COLO668 (cell line): ENCODE data around the gene ANTXR2.
A peak's percentile ranks its signal among the peaks of the same experiment; 100 is the strongest.
"Not testable (repeated sequence)": the region's sequence is repeated elsewhere in the genome, so short reads cannot be mapped to it uniquely, and the experiment has no call there.

ENCODE experiments used
- DNase-seq: peaks from one replicate; lab custom pipeline; 2025; ENCODE audit not compliant: unreplicated experiment; lab: John Stamatoyannopoulos, UW

Gene ANTXR2

DNA sequence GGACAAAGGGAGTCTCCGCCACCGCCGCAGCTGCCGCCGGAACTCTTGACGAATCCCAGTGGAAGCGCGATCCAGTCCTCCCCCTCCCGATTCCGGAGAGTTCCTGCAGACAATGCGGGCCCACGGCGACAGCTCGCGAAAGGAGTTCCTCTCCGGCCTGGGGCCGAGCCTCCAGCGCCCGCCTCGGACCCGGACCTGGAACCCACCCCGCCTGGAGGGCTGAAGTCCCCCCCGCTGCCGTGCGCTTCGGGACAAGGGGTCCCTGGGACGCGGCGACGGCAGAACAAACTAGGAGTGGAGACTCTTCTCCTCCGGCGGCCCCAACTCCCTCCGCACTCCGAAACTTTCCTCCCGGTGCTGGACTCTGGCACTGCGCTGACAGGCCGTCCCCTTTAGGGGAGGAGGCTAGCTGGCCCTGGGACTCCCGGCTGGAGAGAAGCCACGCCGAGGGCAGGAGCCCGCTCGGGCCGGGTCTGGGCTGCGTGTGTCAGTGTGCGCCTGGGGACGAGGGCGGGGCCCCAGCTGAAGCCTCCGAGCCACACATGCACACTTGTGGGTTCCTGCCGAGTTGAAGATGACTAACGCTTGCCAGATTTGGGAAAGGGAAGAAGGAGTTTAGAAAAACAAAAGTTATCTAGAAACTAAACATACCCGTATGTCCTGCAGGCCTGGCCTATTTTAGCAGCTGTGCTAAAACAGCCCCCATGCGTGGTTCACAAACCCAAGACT is at the start of gene ANTXR2:
Gene ANTXR2, minus strand, starts transcription at position 486 of the 729 bp plus-strand sequence. CDS start 669 bp downstream, outside the sequence.
- peak; percentile 80 for DNase-seq

DNA sequence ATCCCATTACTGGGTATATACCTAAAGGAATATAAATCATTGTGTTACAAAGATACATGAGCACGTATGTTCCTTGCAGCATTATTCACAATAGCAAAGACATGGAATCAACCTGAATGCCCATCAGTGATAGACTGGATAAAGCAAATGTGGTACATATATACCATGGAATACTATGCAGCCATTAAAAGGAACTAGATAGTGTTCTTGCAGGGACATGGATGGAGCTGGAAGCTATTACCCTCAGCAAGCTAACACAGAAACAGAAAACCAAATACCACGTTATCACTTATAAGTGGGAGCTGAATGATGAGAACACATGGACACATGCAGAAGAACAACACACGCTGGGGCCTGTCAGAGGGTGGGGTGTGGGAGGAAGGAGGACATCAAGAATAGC is 48.8 kb upstream of the ANTXR2 start:
- not testable (repeated sequence) for DNase-seq

DNA sequence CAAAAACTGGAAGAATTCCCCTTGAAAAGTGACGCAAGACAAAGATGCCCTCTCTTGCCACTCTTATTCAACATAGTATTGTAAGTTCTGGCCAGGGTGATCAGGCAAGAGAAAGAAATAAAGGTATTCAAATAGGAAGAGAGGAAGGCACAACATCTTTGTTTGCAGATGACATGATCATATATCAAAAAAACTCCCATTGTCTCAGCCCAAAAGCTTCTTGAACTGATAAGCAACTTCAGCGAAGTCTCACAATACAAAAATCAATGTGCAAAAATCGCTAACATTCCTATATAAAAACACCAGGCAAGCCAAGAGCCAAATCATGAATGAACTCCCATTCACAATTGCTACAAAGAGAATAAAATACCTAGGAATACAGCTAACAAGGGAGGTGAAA is 46.6 kb upstream of the ANTXR2 start:
- not testable (repeated sequence) for DNase-seq

DNA sequence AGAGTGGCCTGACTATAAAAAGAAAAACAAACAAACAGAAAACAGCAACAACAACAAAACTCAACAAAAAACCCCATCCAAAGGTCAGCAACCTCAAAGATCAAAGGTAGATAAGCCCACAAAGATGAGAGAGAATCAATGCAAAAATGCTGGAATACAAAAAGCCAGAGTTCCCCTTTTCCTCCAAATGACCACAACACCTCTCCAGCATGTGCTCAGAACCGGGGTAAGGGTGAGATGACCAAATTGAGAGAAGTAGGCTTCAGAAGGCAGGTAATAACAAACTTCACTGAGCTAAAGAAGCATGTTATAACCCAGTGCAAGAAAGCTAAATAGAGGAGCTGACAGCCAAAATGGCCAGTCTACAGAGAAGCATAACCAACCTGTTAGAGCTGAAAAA is 43.5 kb upstream of the ANTXR2 start:
- no peak for DNase-seq

DNA sequence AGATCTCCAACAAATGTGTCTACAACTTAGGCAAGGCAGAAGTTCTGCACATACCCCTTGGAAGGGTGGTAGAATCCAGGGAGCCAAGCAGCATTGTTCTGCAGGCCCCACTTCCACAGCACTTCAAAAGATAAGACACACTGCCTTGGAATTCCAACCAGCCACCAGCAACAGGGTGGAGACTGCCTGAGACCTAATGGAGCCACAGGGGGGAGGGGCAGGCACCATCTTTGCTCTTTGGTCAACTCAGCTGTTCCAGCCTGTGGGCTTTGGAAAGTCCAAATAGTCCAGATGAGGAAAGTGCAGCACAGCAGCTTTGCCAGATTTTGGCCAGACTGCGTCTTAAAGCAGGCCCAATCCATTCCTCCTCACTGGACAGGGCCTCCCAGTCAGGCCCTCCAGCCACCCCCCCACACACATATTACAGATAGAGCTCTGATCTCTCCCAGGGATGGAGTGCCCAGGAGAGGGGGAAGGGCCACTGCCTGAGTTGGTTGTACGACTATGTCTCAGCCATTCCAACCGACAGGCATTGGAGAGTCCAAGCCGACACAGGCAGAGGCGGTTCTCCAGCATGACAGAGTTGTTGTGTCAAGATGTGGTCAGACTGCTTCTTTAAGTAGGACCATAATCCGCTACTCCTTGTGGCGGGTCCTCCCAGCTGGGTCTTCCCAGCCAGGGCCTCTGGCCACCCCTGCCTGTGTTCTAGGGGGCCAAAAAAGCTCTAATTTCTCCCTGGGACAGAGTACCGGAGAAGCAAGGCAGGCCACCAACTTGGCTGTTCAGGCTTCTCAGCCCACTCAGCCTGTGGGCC is 42.5 kb upstream of the ANTXR2 start:
- DNase-seq = no peak

DNA sequence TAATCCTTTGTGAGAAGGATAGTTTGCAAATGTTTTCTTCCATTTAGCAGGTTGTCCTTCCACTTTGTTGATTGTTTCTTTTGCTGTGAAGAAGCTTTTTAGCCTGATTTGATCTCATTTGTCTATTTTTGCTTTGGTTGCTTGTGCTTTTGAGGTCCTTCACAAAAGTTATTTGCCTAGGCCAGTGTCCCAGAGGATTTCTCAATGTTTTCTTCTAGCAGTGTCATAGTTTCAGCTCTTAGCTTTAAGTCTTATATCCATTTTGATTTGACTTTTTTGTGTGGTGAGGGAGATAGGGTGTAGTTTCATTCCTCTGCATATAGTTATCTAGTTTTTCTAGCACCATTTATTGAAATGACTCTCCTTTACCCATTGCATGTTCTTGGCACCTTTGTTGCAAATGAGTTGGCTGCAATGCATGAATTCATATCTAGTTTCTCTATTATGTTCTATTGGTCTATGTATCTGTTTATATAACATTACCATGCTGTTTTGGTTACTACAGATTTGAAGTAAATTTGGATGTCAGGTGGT is 41.8 kb upstream of the ANTXR2 start:
- no peak for DNase-seq

DNA sequence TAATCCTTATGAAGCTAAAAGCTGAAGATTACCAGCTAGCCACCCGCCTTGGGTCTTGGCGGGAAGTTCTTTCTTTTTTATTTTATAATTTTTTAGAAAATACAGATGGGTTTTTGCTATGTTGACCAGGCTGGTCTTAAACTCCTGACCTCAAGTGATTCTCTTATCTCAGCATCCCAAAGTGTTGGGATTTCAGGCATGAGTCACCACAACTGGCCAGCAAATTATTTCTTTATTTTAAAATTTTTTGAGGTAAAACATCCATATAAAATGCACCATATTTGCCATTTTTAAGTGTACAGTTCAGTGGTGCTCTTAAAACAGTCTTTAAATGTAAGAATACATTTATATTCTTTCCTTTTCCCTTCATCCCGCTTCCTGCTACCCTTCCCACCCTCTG is 40.6 kb upstream of the ANTXR2 start:
- no peak for DNase-seq

DNA sequence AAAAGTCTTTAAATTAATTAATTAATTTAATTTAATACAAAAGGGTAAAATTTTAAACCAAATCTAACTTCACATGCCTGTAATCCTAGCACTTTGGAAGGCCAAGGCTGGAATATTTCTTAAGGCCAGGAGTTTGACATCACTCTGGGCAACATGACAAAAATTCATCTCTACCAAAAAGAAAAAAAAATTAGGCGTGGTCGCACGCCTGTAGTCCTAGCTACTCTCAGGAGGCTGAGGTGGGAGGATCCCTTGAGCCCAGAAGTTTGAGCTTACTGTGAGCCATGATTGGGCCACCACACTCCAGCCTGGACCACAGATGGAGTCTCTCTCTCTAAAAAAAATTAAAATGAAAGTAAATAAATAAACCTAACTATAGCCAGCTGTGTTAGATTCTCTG is 39.2 kb upstream of the ANTXR2 start:
- DNase-seq = no peak

DNA sequence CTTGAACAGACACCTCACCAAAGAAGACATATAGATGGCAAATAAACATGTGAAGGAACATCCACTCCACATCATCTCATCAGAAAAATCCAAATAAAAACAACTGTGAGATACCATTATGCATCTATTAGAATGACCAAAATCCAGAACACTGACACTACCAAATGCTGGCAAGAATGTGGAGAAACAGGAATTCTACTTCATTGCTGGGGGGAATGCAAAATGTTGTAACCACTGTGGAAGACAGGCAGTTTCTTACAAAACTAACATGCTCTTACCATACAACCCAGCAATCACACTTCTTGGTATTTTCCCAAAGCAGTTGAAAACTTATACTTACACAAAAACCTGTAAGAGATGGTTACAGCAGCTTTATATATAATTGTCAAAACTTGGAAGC is 38.2 kb upstream of the ANTXR2 start:
- no peak for DNase-seq

DNA sequence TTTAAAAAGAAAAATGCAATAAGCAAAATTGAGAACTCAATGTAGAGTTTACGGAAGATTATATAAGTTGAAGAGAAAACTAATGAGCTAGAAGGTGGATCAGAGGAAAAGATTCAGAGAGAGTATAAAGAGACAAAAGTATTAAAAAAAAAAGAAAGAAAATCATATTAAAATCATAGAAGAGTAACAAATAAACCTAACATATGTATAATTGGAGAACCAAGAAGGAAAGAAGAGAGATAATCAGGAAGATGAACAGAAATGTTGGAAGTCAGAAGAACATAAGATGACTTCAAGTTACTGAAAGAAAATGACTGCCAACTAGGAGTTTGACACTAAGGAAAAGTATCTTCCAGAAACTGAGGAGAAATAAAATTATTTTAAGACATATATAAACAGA is 34.3 kb upstream of the ANTXR2 start:
- DNase-seq = no peak

DNA sequence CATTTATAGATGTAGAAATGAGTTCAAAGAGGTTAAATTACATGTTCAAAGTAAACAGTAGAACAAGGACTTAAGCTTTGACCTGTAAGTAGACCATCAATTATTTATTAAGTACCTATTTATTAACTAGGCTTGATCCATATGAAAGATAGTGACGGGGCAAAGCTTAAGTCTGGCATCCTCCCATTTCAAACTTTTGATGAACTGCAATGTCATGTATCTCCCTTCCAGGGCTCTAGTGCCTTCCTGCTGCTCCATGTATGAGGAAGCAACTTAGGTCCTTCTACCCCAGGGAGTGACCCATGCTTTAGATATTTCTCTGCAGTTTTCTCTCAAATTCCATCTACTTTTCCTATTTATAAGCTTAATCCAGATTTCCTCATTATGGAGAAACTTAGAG is 31.9 kb upstream of the ANTXR2 start:
- DNase-seq = no peak

DNA sequence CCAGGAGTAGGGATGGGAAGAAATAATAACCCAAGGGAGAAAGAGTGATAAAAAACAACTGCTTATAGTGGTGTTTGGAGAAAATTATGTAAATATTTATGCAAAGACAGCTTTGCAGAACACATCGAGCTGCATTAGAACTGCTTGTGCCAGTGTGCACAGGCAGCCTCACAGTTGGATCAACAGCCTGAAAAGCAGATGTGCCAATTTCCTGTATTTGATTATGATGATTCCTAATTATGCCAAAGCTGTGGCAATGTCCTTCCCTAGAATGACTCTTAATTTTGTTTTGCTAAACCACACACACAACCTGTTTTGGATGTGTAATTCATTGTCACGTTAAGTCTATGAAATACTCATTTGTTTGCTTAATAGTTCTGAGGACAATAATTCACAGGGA is 30.6 kb upstream of the ANTXR2 start:
- no peak for DNase-seq

DNA sequence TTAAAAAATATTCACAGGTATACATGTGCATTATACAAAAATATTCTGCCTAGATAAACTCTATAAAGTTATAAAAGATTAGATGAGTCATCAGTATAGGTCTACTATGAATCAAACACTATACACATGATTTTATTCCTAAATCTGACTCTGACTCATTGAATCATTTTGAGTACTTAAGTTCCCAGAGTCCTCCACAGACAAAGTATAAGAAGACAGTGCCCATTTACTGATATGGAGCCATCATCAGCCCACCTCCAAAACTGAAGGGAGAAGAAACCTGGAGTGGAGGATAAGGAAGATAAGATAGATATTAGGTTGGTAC is 28.7 kb upstream of the ANTXR2 start:
- DNase-seq = no peak

DNA sequence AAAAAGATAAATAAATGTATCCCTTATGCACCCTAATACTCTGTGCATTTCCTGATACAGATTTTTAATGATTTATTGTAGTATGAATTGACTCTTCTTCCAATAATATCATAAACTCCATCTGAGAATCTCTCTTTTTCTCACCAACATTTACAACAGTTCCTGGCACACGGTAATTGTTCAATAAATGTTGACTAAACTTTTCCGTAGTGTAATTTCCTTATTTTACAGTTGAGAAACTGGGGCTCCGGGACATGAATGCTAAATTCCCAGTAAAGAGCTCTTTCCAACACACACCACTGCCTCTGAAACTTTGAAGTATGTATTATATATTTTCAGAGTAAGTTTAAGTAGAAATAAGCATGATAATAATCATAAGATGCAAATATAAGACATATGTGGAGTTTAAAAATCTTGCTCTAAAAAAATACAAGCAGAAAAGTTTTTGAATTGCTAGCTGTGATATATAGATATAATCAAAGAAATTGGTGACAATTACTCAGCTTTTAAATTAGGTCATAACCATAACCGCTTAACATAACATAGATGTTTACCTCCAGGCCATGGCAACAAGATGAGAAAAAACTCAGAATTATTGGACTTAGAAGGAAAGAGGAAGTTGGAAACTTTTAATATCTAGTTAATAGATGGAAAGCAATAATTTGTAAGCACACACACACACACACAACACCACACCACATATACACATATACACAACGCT is 28.2 kb upstream of the ANTXR2 start:
- no peak for DNase-seq

DNA sequence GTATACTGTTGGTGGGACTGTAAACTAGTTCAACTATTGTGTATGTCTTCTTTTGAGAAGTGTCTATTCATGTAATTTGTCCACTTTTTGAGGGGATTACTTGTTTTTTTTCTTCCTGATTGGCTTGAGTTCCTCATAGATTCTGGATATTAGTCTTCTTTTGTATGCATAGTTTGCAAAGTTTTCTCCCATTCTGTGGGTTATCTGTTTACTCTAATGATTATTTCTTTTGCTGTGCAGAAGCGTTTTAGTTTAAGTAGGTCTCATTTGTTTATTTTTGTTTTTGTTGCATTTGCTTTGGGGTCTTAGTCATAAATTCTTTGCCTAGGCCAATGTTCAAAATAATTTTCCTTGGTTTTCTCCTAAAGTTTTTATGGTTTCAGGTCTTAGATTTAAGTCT is 26.6 kb upstream of the ANTXR2 start:
- no peak for DNase-seq

DNA sequence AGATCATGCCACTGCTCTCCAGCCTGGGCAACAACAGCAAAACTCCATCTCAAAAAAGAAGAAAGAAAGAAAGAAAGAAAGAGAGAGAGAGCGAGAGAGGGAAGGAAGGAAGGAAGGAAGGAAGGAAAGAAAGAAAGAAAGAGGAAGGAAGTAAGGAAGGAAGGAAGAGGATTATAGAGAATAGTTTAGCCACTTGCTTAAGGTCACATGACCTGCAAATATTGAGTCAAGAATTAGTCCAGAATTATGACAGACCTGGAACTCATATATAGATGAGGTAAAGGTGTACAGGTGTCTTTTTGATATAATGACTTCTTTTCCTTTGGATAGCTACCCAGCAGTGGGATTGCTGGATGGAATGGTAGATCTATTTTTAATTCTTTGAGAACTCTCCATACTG is 25.6 kb upstream of the ANTXR2 start:
- no peak for DNase-seq

DNA sequence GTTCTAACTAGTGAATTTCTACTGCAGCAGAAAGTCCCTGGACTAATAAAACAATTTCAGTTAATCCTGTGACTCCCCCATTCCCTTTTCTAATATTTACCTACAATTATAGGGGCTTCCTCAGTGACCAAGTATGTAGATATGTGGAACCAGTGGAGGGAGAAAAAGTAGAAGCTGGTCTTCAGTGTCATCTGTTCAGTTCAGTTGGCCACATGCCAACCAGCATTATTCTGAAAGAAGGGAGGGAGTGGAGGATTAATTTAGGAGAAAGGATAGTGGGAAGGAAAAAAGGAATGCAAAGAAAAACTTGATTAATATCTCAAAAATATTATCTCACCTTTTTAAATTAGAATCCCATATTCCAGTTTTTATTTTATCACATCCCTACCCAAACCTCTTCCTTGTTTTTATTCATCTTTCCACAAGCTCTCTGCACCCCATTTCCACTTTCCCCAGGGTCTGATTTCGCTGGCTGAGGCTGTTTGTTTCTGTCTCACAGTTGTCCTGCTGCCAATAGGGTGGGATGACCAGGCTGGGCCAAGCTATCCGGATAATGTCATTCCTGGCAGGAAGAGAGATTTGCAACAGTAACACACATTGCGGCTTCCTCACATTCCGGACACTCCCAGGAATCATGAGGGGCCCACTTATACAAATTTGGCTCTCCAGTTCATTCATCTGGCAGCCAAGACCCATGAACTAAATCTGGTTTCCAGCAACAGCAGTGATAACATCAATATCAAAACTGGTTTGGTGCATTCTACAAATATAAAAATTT is 24.6 kb upstream of the ANTXR2 start:
- DNase-seq = no peak

DNA sequence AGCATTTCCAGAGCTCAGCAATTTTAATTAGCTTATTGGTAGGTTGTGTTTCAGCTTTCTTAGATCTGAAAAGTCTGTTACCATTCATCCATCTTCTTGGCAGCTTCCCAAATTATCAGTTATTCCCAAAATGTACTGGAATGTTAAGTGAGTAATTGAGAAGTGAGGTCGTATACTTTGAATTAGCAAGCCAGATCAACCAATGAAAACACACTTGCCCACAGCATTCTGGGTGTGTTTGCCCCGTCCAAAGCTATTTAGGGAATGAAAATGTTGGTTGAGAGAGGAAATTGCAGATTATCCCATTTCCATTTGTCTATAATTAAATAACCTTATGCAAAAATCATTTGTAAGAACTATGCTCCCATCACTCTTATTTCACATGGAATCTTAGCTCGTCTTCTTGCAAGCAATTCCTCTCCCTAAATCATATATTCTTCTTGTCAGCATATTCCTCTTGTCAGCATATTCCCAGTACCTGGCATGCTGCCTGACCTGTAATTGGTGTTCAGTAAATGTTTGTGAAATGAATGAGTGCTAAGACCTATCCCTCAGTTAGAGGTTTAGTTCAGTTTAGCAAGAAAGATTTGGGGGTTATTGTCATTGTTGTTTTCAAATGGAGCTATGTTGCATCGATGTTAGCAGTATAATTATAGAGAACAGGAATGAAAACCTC is 23.3 kb upstream of the ANTXR2 start:
- no peak for DNase-seq

DNA sequence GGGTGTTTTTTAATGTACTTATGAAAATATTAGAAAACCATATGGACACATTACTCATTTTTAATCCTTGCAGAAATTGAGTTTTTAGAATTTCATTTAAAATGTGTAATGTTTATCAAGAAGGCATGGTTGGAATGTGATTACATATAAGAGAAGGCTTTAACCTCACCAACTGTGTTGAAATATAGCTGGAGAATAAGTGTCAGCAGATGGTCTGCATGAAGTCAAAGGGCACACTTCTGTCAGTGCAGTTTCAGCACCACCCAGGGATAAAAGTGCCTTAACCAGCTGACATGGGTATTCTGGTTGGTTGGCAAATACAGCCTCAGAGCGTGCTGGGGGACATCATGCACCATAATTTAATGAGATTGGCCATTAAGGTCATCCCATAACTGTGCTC is 21.2 kb upstream of the ANTXR2 start:
- no peak for DNase-seq

DNA sequence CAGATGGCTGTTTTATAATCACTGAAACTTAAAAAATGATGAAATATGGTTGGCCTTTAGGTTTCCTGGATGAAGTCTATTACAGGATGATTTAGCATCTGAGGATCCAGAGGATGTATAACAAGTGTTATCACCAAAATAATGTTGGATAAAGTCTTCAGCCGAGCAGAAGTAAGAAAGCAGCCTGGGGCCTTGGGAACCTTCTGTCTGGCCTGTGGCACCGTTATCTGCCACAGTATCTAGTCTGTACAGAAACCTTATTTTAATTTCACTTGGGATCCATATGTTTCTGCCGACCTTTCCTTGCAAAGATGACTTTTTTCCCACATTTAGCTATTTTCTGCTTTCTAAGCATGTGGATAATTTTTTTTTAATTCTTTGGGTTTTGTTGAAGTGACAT is 20.5 kb upstream of the ANTXR2 start:
- no peak for DNase-seq
